Measurements from ENCODE around the gene ADGRV1.

ADGRV1 gene

DNA sequence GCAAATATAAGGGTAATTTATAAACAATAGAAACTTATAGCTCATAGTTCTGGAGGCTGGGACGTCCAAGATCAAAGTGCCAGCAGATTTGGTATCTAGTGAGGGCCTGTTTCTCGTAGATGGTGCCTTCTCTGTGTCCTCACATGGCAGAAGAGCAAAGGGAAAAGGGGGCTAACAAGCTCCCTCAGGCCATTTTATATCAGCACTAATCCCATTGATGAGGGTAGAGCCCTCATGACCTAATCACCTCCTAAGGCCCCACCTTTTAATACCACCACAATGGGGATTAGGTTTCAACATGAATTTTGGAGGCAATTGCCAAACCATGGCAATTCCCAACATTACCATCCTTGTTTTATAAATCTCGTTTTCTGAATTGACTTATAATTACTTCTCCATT, 564.7 kb downstream of the ADGRV1 start:
- Mint-ChIP-seq H3K9me3 (no peaks in the 10 kb centered on the region), H3K4me1 (no peaks in the 10 kb centered on the region), H3K36me3 (no peaks in the 10 kb centered on the region), H3K27ac (no peak overlapping the region), H3K4me3 (no peak overlapping the region), H3K27me3 (no peaks in the 10 kb centered on the region)

DNA sequence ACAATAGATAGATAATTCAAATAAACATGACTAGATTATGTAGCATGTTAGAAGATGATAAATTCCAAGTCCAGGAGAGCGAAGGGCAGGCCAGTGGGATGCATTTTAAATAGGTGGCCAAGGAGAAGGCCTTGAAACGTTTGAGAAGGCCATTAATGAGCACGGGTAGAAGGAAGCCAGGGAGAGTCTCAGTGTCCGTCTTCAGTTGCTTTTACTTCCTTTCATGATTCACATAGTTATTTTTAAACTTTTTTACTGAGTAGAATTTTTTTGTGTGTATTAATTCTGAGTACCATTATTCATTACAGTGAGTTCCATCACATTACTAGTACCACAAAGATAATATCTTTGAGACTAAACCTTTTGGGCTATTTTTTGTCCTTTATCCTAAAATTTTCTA, 565.3 kb downstream of the ADGRV1 start:
- no peaks in the 10 kb centered on the region for H3K4me1 Mint-ChIP-seq
- no peaks in the 10 kb centered on the region for H3K36me3 Mint-ChIP-seq
- H3K4me3 Mint-ChIP-seq, result no peak overlapping the region
- no peaks in the 10 kb centered on the region for H3K9me3 Mint-ChIP-seq
- H3K27me3 Mint-ChIP-seq, result no peaks in the 10 kb centered on the region
- H3K27ac Mint-ChIP-seq, result no peak overlapping the region

DNA sequence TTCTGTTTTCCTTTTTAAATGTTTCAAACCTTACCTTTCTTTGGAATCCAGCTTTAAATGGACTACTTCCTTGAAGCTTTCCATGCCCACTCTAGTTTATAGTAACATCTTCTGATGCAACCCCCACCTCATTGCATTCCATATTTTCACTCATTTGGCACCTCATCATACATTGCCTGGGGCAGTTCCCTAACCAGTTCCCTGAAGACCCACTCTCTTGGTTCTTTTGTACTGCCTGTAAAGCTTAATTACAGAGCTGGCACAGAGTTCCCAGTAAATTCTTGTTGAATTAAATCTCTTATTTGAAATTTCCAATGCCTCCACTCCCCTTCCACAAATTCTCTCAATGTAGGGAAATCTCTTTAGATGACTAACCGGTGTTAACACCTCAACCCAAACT, 567.3 kb downstream of the ADGRV1 start:
- Mint-ChIP-seq H3K4me1 (no peaks in the 10 kb centered on the region), H3K4me3 (no peak overlapping the region), H3K27ac (no peak overlapping the region)

DNA sequence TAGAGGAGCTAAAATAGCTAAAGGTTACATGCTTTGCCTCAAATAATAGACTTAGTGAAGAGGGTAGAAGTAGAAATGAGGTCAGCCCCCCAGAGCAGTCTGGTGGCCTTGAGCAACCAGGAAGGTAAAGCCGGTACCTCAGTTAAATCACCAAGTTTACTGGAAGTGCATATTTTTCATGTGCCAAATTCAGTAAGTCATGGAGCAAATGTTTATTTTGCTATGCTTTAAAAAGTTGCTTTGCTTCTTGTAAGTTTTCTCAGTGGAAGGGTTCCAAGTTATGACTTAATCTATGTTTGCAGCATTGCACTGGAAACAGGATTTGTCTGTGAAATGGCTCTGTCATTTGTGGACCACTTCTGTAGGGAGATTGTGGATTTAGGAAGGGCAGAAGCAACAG, 567.9 kb downstream of the ADGRV1 start:
- no peaks in the 10 kb centered on the region for H3K4me1 Mint-ChIP-seq
- H3K27me3 Mint-ChIP-seq, result no peaks in the 10 kb centered on the region
- H3K4me3 Mint-ChIP-seq, result no peak overlapping the region
- no peaks in the 10 kb centered on the region for H3K9me3 Mint-ChIP-seq
- H3K36me3 Mint-ChIP-seq, result no peaks in the 10 kb centered on the region
- no peak overlapping the region for H3K27ac Mint-ChIP-seq

More for the DNA sequence above, 567.3 kb downstream of the ADGRV1 start:
- no peaks in the 10 kb centered on the region for H3K9me3 Mint-ChIP-seq
- no peaks in the 10 kb centered on the region for H3K27me3 Mint-ChIP-seq
- H3K36me3 Mint-ChIP-seq, result no peaks in the 10 kb centered on the region

DNA sequence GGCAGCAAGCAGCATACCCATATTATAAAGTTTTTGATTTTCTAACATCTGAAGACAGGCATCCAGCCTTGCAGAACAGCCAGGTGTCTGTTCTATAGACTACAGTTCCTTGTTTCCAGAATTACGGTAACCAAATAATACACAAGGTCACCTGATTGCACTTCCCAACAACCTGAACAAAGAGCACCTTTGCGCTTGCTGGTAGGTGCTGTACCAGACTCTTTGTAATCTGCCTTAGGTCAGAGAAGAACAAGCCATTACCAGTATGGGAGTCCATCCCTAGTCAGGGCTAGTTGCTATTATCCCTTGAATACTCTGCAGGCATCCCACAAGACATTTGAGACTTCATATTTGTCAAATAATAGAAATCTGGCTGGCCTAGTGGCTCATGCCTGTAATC, 568.3 kb downstream of the ADGRV1 start:
- Mint-ChIP-seq H3K4me1 (no peaks in the 10 kb centered on the region), H3K4me3 (no peak overlapping the region), H3K27ac (no peak overlapping the region), H3K36me3 (no peaks in the 10 kb centered on the region), H3K27me3 (no peaks in the 10 kb centered on the region), H3K9me3 (no peaks in the 10 kb centered on the region)

DNA sequence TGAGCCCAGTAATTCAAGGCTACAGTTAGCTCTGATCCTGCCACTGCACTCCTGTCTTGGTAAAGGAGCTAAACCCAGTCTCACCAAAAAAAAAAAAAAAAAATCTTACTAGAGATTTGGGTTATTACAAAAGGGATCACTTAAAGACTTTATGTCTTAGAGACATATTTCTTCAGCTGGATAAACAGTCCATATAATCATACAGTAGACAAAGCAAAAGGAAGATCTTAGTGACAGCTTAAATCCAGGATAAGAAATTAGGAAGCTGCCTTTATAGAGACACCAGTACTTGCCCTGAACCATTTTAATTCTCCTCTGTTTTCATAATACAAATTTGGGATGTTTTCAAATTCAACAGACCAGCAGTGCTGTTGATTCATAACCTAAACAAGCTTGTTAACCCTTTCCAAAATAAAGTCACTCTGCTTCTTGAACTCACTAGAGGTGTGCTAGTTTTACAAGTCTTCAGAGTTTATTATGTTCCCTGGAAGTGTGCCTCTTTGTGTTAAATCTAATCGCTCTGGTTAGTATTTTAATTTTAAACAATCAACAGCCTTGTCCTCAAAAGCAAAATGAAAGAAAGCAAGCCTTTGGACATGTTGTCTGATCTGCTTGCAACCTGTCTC, 569.0 kb downstream of the ADGRV1 start:
- Mint-ChIP-seq H3K9me3 (no peaks in the 10 kb centered on the region), H3K36me3 (peaks cover under 1% of the 10 kb centered on the region), H3K27ac (no peak overlapping the region), H3K27me3 (peaks cover under 1% of the 10 kb centered on the region), H3K4me3 (no peak overlapping the region), H3K4me1 (no peaks in the 10 kb centered on the region)

DNA sequence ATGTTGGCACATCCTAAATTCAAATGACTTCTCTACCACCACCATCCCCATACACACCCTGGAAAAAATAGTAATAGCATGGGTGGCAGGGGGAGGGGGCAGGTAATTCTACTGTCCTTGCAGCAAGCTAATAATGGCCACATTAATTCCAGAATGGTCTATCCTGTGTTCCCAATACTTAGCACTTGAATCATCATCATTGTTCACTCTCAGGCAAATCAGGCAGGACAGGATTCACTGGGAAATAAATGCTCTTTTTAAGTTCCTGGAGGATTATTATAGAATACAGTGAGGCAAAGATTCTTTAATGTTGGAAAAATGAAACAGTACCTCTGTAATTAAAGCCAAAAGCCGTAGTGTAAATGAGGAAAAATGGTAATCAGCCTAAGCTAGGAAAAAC, 570.0 kb downstream of the ADGRV1 start:
- Mint-ChIP-seq H3K36me3 (peaks cover 3% of the 10 kb centered on the region), H3K27ac (no peak overlapping the region), H3K4me1 (no peaks in the 10 kb centered on the region), H3K9me3 (no peaks in the 10 kb centered on the region), H3K4me3 (no peak overlapping the region), H3K27me3 (peaks cover 3% of the 10 kb centered on the region)

DNA sequence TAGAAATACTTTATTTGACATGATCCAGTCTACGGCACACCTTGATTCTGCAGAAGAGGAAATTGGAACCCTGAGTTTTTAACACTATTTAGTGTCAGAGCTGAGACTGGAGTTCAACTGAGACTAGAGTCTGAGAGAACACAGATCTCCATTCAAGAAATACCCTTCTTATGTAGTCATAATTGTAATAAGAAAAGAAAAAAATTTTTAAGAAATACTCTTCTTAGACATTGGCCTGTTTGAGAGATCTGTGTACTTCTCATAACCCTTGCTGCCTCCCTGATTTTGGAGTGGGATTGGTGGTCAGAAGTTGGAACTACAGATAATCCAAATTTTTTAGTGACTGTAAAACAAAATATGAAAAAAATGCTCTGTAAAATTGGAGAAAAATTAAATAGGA, 571.2 kb downstream of the ADGRV1 start:
- Mint-ChIP-seq H3K27ac (no peak overlapping the region), H3K4me3 (no peak overlapping the region), H3K36me3 (peaks cover 3% of the 10 kb centered on the region), H3K4me1 (no peaks in the 10 kb centered on the region), H3K9me3 (no peaks in the 10 kb centered on the region), H3K27me3 (peaks cover 3% of the 10 kb centered on the region)

DNA sequence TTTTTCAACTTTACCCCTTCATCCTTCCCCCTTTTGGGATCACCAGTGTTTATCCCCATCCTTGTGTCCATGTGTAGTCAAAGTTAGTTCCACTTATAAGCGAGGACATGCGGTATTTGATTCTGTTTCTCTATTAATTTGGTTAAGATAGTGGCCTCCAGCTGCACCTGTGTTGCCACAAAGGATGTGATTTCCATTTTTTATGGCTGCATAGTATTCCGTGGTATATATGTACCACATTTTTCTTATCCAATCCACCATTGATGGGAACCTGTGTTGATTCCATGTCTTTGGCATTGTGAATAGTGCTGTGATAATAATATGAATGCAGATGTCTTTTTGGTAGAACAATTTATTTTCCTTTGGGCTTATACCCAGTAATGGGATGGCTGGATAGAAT, 572.2 kb downstream of the ADGRV1 start:
- Mint-ChIP-seq H3K9me3 (no peaks in the 10 kb centered on the region), H3K27me3 (peaks cover 3% of the 10 kb centered on the region), H3K4me1 (no peaks in the 10 kb centered on the region), H3K4me3 (no peak overlapping the region), H3K36me3 (peaks cover 3% of the 10 kb centered on the region), H3K27ac (no peak overlapping the region)

DNA sequence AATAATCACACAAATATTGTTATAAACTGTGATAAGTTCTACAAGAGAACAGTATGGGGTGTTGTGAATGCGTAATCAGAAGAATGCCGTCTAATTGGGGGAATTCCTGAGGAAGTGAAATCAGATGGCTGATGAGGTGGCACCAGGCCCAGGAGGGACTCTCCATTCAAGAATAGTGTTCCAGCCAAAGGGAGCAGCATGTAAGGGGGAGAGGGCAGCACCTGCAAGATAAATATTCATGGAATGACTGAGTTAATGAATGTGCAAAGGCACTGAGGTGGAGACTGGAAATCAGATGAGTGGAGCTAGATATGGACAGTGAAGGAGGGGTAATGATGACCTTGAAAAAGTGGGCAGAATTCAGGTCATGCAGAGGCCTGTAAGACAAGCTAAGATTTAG, 574.0 kb downstream of the ADGRV1 start:
- no peaks in the 10 kb centered on the region for H3K9me3 Mint-ChIP-seq
- H3K27me3 Mint-ChIP-seq, result peaks cover 3% of the 10 kb centered on the region
- H3K36me3 Mint-ChIP-seq, result peaks cover 3% of the 10 kb centered on the region
- H3K27ac Mint-ChIP-seq, result no peak overlapping the region
- no peaks in the 10 kb centered on the region for H3K4me1 Mint-ChIP-seq
- H3K4me3 Mint-ChIP-seq, result no peak overlapping the region

DNA sequence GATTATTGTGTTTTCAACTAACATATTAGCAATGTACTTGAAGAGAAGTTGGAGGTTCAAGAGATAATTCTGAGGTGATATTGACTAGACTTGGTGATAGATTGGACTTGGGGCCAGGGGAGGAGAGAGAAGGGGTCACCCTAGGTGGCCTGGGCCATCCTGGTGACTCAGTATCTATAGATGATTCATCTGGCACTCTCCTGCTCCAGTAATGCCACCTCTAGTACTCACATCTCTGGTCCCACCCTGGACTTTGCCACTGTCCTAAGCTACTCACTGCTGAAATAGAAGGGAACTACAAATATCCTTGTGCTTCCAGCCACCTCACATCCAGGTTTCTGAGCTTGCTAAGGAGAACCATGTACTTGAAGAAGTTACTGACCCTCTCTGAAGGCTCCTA, 574.6 kb downstream of the ADGRV1 start:
- no peak overlapping the region for H3K4me3 Mint-ChIP-seq
- H3K9me3 Mint-ChIP-seq, result no peaks in the 10 kb centered on the region
- peaks cover 3% of the 10 kb centered on the region for H3K36me3 Mint-ChIP-seq
- peaks cover 3% of the 10 kb centered on the region for H3K27me3 Mint-ChIP-seq
- no peak overlapping the region for H3K27ac Mint-ChIP-seq
- H3K4me1 Mint-ChIP-seq, result no peaks in the 10 kb centered on the region

DNA sequence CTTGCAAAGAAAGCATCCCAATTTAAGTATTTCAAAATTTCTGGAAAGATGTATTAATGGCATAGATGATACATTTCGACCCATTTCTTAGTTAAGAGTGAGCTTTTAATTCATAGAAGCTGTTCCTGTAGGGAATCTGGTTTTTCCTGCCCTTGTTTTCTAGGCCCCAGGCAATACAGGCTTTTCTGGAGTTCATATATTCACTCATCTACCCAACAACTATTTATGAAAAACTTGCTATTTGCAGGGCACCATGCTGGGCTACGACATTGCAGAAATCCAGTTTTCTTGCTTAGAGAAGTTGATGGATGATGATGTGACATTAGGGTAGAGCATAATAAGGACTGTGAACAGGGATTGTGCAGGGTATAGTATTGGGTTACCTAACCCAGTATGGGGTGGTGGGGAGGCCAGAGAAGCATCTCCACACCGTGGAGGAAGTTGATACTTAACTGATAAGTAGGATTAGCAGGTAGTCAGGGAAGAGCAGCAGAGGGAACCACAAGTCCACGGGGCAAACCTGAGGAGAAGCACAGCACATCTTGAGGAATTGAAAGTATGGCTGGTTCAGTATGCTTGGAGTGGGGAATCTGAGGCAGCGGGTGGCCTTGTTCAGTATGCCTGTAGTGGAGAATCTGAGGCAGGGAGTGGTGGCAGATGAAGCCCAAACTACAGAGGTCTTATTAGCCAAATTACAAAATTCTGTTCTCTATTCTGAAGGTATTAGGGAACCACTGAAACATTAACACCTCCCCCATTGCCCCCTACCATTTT, 577.1 kb downstream of the ADGRV1 start:
- Mint-ChIP-seq H3K27me3 (peaks cover 3% of the 10 kb centered on the region), H3K27ac (no peak overlapping the region), H3K36me3 (peaks cover 3% of the 10 kb centered on the region), H3K4me1 (no peaks in the 10 kb centered on the region), H3K4me3 (no peak overlapping the region), H3K9me3 (no peaks in the 10 kb centered on the region)

DNA sequence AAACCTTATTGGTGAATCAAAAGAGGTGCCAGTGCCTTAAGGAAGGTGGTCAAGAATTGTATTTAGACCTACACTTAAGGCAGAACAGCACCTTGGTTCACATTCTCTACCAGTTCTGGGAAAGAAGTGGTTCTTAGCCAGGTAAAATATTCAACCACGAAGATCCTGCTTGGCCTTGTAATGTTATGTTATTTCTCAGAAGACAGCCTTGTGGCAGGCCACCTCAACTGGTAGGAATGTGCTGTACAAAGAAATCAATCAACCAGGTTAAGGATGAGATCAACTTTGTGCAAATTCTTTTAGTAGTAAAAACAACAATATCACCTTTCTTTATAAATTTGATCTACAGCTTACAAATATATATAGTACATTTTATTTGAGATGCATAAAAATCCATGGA, 577.7 kb downstream of the ADGRV1 start:
- peaks cover 3% of the 10 kb centered on the region for H3K36me3 Mint-ChIP-seq
- H3K27me3 Mint-ChIP-seq, result peaks cover 3% of the 10 kb centered on the region
- no peak overlapping the region for H3K4me3 Mint-ChIP-seq
- no peaks in the 10 kb centered on the region for H3K4me1 Mint-ChIP-seq
- H3K27ac Mint-ChIP-seq, result no peak overlapping the region
- H3K9me3 Mint-ChIP-seq, result no peaks in the 10 kb centered on the region

DNA sequence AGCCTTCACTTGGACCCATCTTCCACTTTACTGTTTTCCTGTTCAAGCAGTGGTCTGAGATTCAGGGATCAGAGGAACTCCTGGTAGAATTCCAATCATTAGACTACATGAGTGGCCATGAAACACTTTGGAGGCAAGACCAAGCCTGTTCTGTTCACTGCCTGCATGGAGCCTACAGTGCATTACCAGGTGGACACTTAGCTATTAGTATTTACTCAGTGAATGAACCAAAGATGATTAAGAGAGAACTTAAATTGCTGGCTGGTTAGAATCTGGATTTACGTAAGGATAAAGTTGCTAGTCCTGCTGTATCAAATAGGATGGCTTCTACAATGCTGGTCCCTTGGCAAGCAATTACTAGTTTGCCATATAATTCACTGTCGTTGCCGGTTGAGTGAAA, 579.0 kb downstream of the ADGRV1 start:
- no peak overlapping the region for H3K4me3 Mint-ChIP-seq
- H3K9me3 Mint-ChIP-seq, result no peaks in the 10 kb centered on the region
- no peaks in the 10 kb centered on the region for H3K4me1 Mint-ChIP-seq
- H3K27me3 Mint-ChIP-seq, result peaks cover 2% of the 10 kb centered on the region
- peaks cover 1% of the 10 kb centered on the region for H3K36me3 Mint-ChIP-seq
- H3K27ac Mint-ChIP-seq, result no peak overlapping the region

DNA sequence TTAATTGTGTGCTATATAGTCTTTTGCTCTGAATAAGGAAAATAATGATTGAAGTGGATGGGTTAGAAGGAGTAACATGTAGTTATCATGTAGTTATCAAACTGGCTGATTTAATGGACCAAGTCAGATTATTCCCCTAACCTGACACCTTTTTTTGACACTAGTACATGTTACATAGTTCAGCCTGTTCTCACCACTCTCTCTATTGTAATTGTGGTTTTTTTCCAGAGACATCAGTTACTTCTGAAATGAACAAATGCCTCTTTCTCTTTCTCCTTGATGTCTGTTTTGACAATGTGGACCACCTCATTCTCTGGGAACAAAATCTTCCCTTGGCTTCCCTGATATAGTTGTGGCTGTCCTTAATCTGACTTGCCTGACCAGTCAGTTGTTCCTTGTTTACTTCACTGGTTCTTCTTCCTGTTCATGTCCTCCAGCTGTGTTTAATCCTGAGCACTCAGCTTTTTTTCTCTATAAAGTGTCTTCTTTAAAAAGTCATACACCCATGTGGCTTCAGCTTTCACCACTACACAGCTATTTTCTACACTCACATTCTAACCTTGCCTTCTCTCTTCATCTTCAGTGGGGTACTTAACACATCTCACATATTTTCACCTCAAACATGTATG, 581.1 kb downstream of the ADGRV1 start:
- Mint-ChIP-seq H3K4me1 (no peaks in the 10 kb centered on the region), H3K36me3 (no peaks in the 10 kb centered on the region), H3K27ac (no peak overlapping the region), H3K9me3 (no peaks in the 10 kb centered on the region), H3K4me3 (no peak overlapping the region), H3K27me3 (no peaks in the 10 kb centered on the region)

DNA sequence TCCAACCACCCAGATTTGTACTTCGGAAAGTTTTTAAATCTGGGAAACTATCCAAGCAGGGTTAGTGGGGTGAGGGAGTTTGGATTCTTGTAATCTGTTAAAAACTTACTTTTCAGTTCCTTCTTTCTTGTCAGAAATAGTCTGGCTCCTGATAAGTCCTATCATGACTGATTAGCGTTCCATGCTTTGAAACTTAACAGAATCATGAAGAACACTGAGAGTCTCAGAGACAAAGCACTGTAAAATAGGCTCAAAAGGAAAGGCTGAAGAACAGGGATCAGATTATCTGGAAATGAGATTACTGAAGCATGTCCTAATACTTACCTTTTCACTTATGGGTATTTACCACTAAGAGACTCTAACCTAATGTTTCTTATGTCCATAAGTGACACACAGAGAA, 582.1 kb downstream of the ADGRV1 start:
- no peaks in the 10 kb centered on the region for H3K36me3 Mint-ChIP-seq
- H3K27ac Mint-ChIP-seq, result no peak overlapping the region
- no peaks in the 10 kb centered on the region for H3K4me1 Mint-ChIP-seq
- H3K27me3 Mint-ChIP-seq, result no peaks in the 10 kb centered on the region
- no peaks in the 10 kb centered on the region for H3K9me3 Mint-ChIP-seq
- no peak overlapping the region for H3K4me3 Mint-ChIP-seq
